IMR-90 (cell line): ENCODE measurements around the gene RAB4B. TPM values are rescaled to one million over a fixed set of nuclear protein-coding genes. Genes with fewer than 3 reads are reported as not detected.

Source experiments
- ATAC-seq: fragments of 200-7000 bp; cut with Tn5 transposase; 2 replicates; pipeline ENCODE4 v1.9.1; 2020; ENCODE audit warnings: low read depth, mild to moderate bottlenecking, moderate library complexity
- BruUV-seq: library from RNA; stranded (reverse); fragments of 400-500 nt; replicated peaks from 2 replicates; lab custom pipeline; 2021; lab: Mats Ljungman, UMichigan
- CTCF ChIA-PET: fragments of 300-600 bp; formaldehyde crosslinking; extraction: SDS; loops from one replicate; lab custom pipeline; 2021; ENCODE audit warnings: antibody characterized with exemption; lab: Yijun Ruan, JAX
- POLR2A ChIA-PET: fragments of 300-600 bp; sonication (Branson Sonifier 250); formaldehyde crosslinking; loops from one replicate; lab custom pipeline; 2022; ENCODE audit warnings: antibody characterized with exemption; ENCODE audit not compliant: unreplicated experiment; lab: Charles Lee
- DNase-seq: peaks from one replicate; pipeline ENCODE4 v3.0.0; 2013
- H2AFZ ChIP-seq: replicated peaks from 2 replicates; pipeline ENCODE3; 2013; ENCODE audit warnings: low read length, mild to moderate bottlenecking; ENCODE audit not compliant: poor library complexity
- H2AK5ac ChIP-seq: 2 replicates; pipeline ENCODE4 v1.6.1; 2013; ENCODE audit warnings: low read depth, low read length, inconsistent platforms
- H2AK9ac ChIP-seq: replicated peaks from 2 replicates; pipeline ENCODE3; 2013; ENCODE audit warnings: mild to moderate bottlenecking, low read depth, low read length, moderate library complexity; ENCODE audit not compliant: poor library complexity
- H2BK120ac ChIP-seq: 2 replicates; pipeline ENCODE4 v1.6.1; 2013; ENCODE audit warnings: low read depth, low read length, inconsistent platforms
- H2BK15ac ChIP-seq: 3 replicates; pipeline ENCODE4 v1.6.1; 2013; ENCODE audit warnings: low read depth, low read length, inconsistent platforms
- H2BK20ac ChIP-seq: 2 replicates; pipeline ENCODE4 v1.6.1; 2013; ENCODE audit warnings: low read depth, mild to moderate bottlenecking, inconsistent platforms, low read length, moderate library complexity
- H2BK5ac ChIP-seq: 2 replicates; pipeline ENCODE4 v1.6.1; 2013; ENCODE audit warnings: mild to moderate bottlenecking, low read depth, low read length, inconsistent platforms; ENCODE audit not compliant: poor library complexity, severe bottlenecking
- H3K14ac ChIP-seq: replicated peaks from 2 replicates; pipeline ENCODE4 v1.6.1; 2013; ENCODE audit warnings: low read depth, low read length, inconsistent platforms
- H3K18ac ChIP-seq: 2 replicates; pipeline ENCODE4 v1.6.1; 2013; ENCODE audit warnings: low read depth, low read length, control low read depth
- H3K23ac ChIP-seq: 2 replicates; pipeline ENCODE4 v1.6.1; 2013; ENCODE audit warnings: low read depth, low read length, inconsistent platforms
- H3K27ac ChIP-seq: 2 replicates; pipeline ENCODE4 v1.5.1; 2013; ENCODE audit warnings: mild to moderate bottlenecking, control low read depth, low read length; ENCODE audit not compliant: insufficient read depth
- H3K27me3 ChIP-seq: 2 replicates; pipeline ENCODE4 v1.6.1; 2013; ENCODE audit warnings: low read length; ENCODE audit not compliant: control insufficient read depth, insufficient read depth
- H3K36me3 ChIP-seq: 2 replicates; pipeline ENCODE4 v1.6.1; 2013; ENCODE audit warnings: low read length, mixed read lengths; ENCODE audit not compliant: control insufficient read depth, insufficient read depth
- H3K4ac ChIP-seq: 2 replicates; pipeline ENCODE4 v1.6.1; 2013; ENCODE audit warnings: low read depth, low read length, inconsistent platforms
- H3K4me1 ChIP-seq: 2 replicates; pipeline ENCODE4 v1.6.1; 2013; ENCODE audit warnings: low read length, mixed read lengths; ENCODE audit not compliant: control insufficient read depth, insufficient read depth
- H3K4me2 ChIP-seq: 2 replicates; pipeline ENCODE4 v1.6.1; 2013; ENCODE audit warnings: low read depth, mild to moderate bottlenecking, control low read depth, low read length, moderate library complexity
- H3K4me3 ChIP-seq: 2 replicates; pipeline ENCODE4 v1.5.1; 2013; ENCODE audit warnings: low read depth, mild to moderate bottlenecking, control low read depth, low read length, moderate library complexity; ENCODE audit not compliant: insufficient read depth
- H3K56ac ChIP-seq: 2 replicates; pipeline ENCODE4 v1.6.1; 2013; ENCODE audit warnings: low read length, inconsistent platforms; ENCODE audit not compliant: insufficient read depth; ENCODE audit errors: extremely low read depth
- H3K79me1 ChIP-seq, 2 experiments: 2 replicates each; pipeline ENCODE4 v1.6.1; 2013; ENCODE audit warnings: low read length in 2 of 2, inconsistent platforms in 1 of 2, low read depth in 1 of 2
- H3K9ac ChIP-seq: 2 replicates; pipeline ENCODE4 v1.6.1; 2013; ENCODE audit warnings: low read depth, low read length, control low read depth
- H3K9me1 ChIP-seq: 2 replicates; pipeline ENCODE4 v1.6.1; 2013; ENCODE audit warnings: low read length, inconsistent platforms; ENCODE audit not compliant: insufficient read depth
- H3K9me3 ChIP-seq: 2 replicates; pipeline ENCODE4 v1.6.1; 2013; ENCODE audit warnings: low read length; ENCODE audit not compliant: control insufficient read depth, insufficient read depth
- H4K20me1 ChIP-seq: 2 replicates; pipeline ENCODE4 v1.6.1; 2013; ENCODE audit warnings: low read length, inconsistent platforms; ENCODE audit not compliant: insufficient read depth
- H4K5ac ChIP-seq: 2 replicates; pipeline ENCODE4 v1.6.1; 2013; ENCODE audit warnings: mild to moderate bottlenecking, low read depth, low read length, control low read depth
- H4K8ac ChIP-seq, 2 experiments: 2 replicates each; pipeline ENCODE4 v1.6.1; 2013; ENCODE audit warnings: low read depth in 2 of 2, low read length in 2 of 2, control low read depth in 1 of 2, inconsistent platforms in 1 of 2
- H4K91ac ChIP-seq: 2 replicates; pipeline ENCODE4 v1.6.1; 2013; ENCODE audit warnings: low read depth, low read length, inconsistent platforms; ENCODE audit not compliant: insufficient read depth
- MAFK ChIP-seq: IDR thresholded peaks from 2 replicates; pipeline ENCODE4 v1.6.1; 2012; ENCODE audit warnings: low read depth, low read length, improper control_type of control experiment
- RFX5 ChIP-seq: IDR thresholded peaks from 2 replicates; pipeline ENCODE4 v1.8.0; 2012; ENCODE audit warnings: low read depth, mild to moderate bottlenecking, low read length, moderate library complexity
- WGBS, 2 experiments: methylation state at CpG; one replicate each; pipeline versions ENCODE4 v1.1.5 to v1.1.7; 2013; ENCODE audit warnings: missing lambda C conversion rate in 2 of 2; ENCODE audit not compliant: insufficient read length in 1 of 2; ENCODE audit errors: extremely low coverage in 2 of 2; 5-methylcytosine and 5-hydroxymethylcytosine counted together
- dilution Hi-C: fragments of 300-500 bp; cut with HindIII; formaldehyde crosslinking; loops from one replicate; pipeline ENCODE4 v1.14.3; 2018; ENCODE audit warnings: low sequenced_read_pairs; ENCODE audit not compliant: unreplicated experiment
- in situ Hi-C: fragments of 300-500 bp; cut with MboI; formaldehyde crosslinking; loops from 3 replicates; pipeline ENCODE4 v1.14.3; 2019; ENCODE audit warnings: low sequenced_read_pairs, inconsistent platforms, mixed read lengths
- intact Hi-C: fragments of 100-400 bp; cut with micrococcal nuclease; formaldehyde crosslinking; loops from 2 replicates; pipeline ENCODE4 v1.10.0; 2022
- polyA plus RNA-seq, 3 experiments: library from polyadenylated mRNA; depleted of rRNA; stranded (reverse); fragments of >200 nt; gene quantifications; 2 replicates each; pipeline ENCODE4 v1.2.3, GENCODE V29; 2012; ENCODE audit warnings: low replicate concordance in 1 of 3
- total RNA-seq: library from RNA; depleted of rRNA; stranded (reverse); fragments of >200 nt; gene quantifications from 2 replicates; pipeline ENCODE4 v1.2.3, GENCODE V29; 2012

RAB4B gene
- total and polyA plus RNA-seq, 2 of the 4 experiments (the other 2 are of a cell fraction): 7.9 to 21.4 TPM

GRCh38 chr19:40785526-40785925, 7.5 kb downstream of the RAB4B start:
- no peak overlapping the region for H3K56ac ChIP-seq
- WGBS, 2 experiments: 33% methylated on average over 1 of the region's 1 CpG; no CpG with 5 or more reads in 1 of the 2 experiments
- DNase-seq (no peak), ATAC-seq (no peak)
- H3K4me3 ChIP-seq: no peak overlapping the region
- no peak overlapping the region for H2AFZ ChIP-seq
- no peak overlapping the region for H4K8ac ChIP-seq
- no peak for TF ChIP-seq RFX5
- no peak for TF ChIP-seq MAFK
- dilution Hi-C loops: no loop called here
- no peaks in the 10 kb centered on the region for H3K4me1 ChIP-seq
- no peak overlapping the region for H3K27ac ChIP-seq
- no peak overlapping the region for H3K9ac ChIP-seq
- peaks cover 3% of the 10 kb centered on the region; the same call in 1 of the 2 replicates for H3K9me1 ChIP-seq
- ChIA-PET CTCF (no interaction called here), POLR2A (no interaction called here)
- H4K91ac ChIP-seq: no peak overlapping the region
- no peak overlapping the region for H2BK5ac ChIP-seq
- no peak overlapping the region for H3K23ac ChIP-seq
- H3K14ac ChIP-seq: no peak overlapping the region
- no peak overlapping the region for H2BK120ac ChIP-seq
- no peak overlapping the region for H2AK5ac ChIP-seq
- peak overlapping the region; percentile 60 for H2AK9ac ChIP-seq
- peaks cover 0 to 3% of the 10 kb centered on the region in 2 experiments; a peak in 2 of 4 replicates for H3K79me1 ChIP-seq
- intact Hi-C loops: no loop called here
- H2BK20ac ChIP-seq: no peak overlapping the region
- no peak overlapping the region for H3K4ac ChIP-seq
- peaks cover 12% of the 10 kb centered on the region for H3K36me3 ChIP-seq
- in situ Hi-C loops: no loop called here
- no peak overlapping the region for H3K18ac ChIP-seq
- no peaks in the 10 kb centered on the region for H4K20me1 ChIP-seq
- no peak overlapping the region for H3K4me2 ChIP-seq
- BruUV-seq: no TSS peak
- no peak overlapping the region for H2BK15ac ChIP-seq
- no peaks in the 10 kb centered on the region for H3K9me3 ChIP-seq
- no peaks in the 10 kb centered on the region for H3K27me3 ChIP-seq
- no peak overlapping the region for H4K5ac ChIP-seq
